GM20431 (cell line): ENCODE measurements around the gene SLC35B1.

Source experiments
- in situ Hi-C: fragments of 300-500 bp; cut with MseI, MboI; formaldehyde crosslinking; loops from one replicate; pipeline ENCODE4 v1.15.0; 2020; ENCODE audit warnings: low sequenced_read_pairs; ENCODE audit not compliant: unreplicated experiment

SLC35B1 gene

GRCh38 chr17:49707608-49708514 lies at the start of gene SLC35B1:
Gene SLC35B1 (minus strand): TSS chr17:49707964. CDS start chr17:49707833, 131 bp downstream.
- in situ Hi-C loops = no loop called here

GRCh38 chr17:49757151-49757777 lies 49.5 kb upstream of the SLC35B1 start:
- in situ Hi-C loops = no loop called here

GRCh38 chr17:49756323-49757150 lies 48.8 kb upstream of the SLC35B1 start:
- in situ Hi-C loops = no loop called here

- in situ Hi-C loops = no loop called here
These were observed 48.0 kb upstream of the SLC35B1 start for GRCh38 chr17:49755663-49756283.

- in situ Hi-C loops = no loop called here
These were observed 46.2 kb upstream of the SLC35B1 start for GRCh38 chr17:49753959-49754391.

GRCh38 chr17:49752508-49752907 lies 44.7 kb upstream of the SLC35B1 start:
- in situ Hi-C loops = no loop called here

- in situ Hi-C loops = no loop called here
These were observed 42.0 kb upstream of the SLC35B1 start for GRCh38 chr17:49749730-49750129.

- in situ Hi-C loops = no loop called here
These were observed 41.0 kb upstream of the SLC35B1 start for GRCh38 chr17:49748791-49749190.

- in situ Hi-C loops = no loop called here
These were observed 40.5 kb upstream of the SLC35B1 start for GRCh38 chr17:49748223-49748622.

- in situ Hi-C loops = no loop called here
These were observed 39.9 kb upstream of the SLC35B1 start for GRCh38 chr17:49747632-49748031.

- in situ Hi-C loops = no loop called here
These were observed 39.2 kb upstream of the SLC35B1 start for GRCh38 chr17:49746791-49747490.

- in situ Hi-C loops = no loop called here
These were observed 37.7 kb upstream of the SLC35B1 start for GRCh38 chr17:49745175-49746139.

GRCh38 chr17:49742166-49742638 lies 34.4 kb upstream of the SLC35B1 start:
- in situ Hi-C loops = no loop called here

- in situ Hi-C loops = no loop called here
These were observed 33.9 kb upstream of the SLC35B1 start for GRCh38 chr17:49741692-49742076.

- in situ Hi-C loops = no loop called here
These were observed 33.4 kb upstream of the SLC35B1 start for GRCh38 chr17:49741009-49741691.

- in situ Hi-C loops = no loop called here
These were observed 32.0 kb upstream of the SLC35B1 start for GRCh38 chr17:49739641-49740271.

GRCh38 chr17:49738456-49739163 lies 30.8 kb upstream of the SLC35B1 start:
- in situ Hi-C loops = no loop called here
